ENCODE measurements around the gene CCDC191. TPM values are rescaled to one million over a fixed set of nuclear protein-coding genes. Genes with fewer than 3 reads are reported as not detected.

CCDC191 gene
- total RNA-seq, 1 experiment from 2014 or later: 1.5 TPM

- H3K4me3 ChIP-seq: peak within 1 kb of the TSS; percentile 54
- no peaks in the 10 kb centered on the region for H3K9me3 ChIP-seq
- peak; percentile 86 for DNase-seq
- H3K27me3 ChIP-seq: 0 out of 2 replicates have a peak, but pooled peaks cover 2% of the 10 kb centered on the region
- H3K36me3 ChIP-seq: no peaks in the 10 kb centered on the region
Observed at GRCh38 chr3:113947372-113948014, 108.8 kb downstream of the CCDC191 start, which contains the start of gene ZDHHC23. Gene ZDHHC23, plus strand, starts transcription at chr3:113948013. Its CDS starts 790 bp downstream, at chr3:113948803.

DNA sequence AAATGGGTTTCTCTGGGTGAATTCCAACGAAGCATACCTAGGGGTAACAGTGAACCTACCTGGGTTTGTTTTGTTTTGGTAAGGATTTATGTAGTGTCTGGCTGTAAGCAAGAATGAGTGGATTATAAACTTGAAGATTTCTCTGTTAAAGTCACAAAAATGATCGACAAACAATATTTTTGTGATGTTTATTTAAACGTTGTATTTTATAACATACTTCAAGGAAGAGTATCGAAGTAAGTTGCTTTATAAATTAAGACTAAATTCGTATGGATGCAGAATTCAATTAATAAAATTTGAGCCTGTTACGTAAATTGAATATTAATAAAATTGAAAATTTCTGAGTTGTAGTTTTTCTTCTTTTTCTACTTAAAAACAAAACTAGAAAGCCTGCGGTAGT lies 109.5 kb downstream of the CCDC191 start:
- H3K36me3 ChIP-seq: no peaks in the 10 kb centered on the region
- 0 out of 2 replicates have a peak, but pooled peaks cover 2% of the 10 kb centered on the region for H3K27me3 ChIP-seq
- peak overlapping the region; percentile 54 for H3K4me3 ChIP-seq
- H3K9me3 ChIP-seq: no peaks in the 10 kb centered on the region
- no peak for DNase-seq

DNA sequence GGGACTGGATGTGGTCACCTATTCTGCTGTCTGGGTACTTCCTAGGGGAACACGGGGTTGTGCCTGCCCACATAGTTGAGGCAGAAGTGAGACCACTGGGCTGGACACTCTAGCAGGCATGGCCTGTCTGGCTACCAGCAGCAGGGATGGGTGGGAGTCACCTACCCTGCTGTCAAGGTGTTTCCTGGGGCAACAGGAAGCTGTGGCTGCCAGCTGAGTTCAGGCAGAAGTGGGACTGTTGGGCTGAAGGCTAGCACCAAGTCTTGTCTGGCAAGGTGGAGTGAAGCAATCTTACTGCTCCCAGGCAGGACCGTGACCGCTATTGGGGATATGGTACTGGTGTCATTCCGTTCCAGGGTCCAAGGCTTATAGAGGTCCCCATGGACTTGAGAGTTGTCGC lies 128.8 kb downstream of the CCDC191 start:
- DNase-seq: no peak
- Histone ChIP-seq H3K36me3 (no peaks in the 10 kb centered on the region), H3K27me3 (0 out of 2 replicates have a peak, but pooled peaks cover 4% of the 10 kb centered on the region)

DNA sequence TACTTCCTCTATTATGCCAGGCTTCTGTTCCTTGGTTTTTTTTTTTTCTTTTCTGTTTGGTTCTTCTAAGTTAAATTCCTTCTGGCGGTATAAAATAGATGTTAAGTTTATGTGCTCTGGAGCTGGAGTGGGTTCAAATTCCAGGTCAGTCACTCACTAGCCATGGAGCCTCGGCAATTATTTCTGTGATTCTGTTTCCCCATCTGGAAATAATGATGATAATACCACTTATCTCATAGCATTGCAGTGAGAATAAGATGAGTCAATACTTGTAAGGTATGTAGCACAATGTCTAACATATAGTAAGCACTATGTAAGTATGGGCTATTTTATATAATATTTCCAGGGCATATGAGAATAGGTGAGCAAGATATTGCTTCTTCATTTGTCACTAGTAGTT lies 141.7 kb downstream of the CCDC191 start:
- no peak overlapping the region for H3K4me3 ChIP-seq
- 0 out of 2 replicates have a peak, but pooled peaks cover 3% of the 10 kb centered on the region for H3K27me3 ChIP-seq
- DNase-seq: peak; percentile 28
- no peaks in the 10 kb centered on the region for H3K9me3 ChIP-seq
- no peaks in the 10 kb centered on the region for H3K36me3 ChIP-seq

More for the DNA sequence above, 128.8 kb downstream of the CCDC191 start:
- Histone ChIP-seq H3K9me3 (peaks cover 12% of the 10 kb centered on the region), H3K4me3 (no peak overlapping the region)

Other genes starting within 250 kb of the CCDC191 start
- 1.8 and 2.5 TPM in 2 replicates for gene GRAMD1C, start 217.7 kb downstream of the CCDC191 start, total RNA-seq (2014; rRNA removed; shearing (Covaris generic); ENCODE audit: low replicate concordance)
- gene ZDHHC23, start 108.5 kb downstream of the CCDC191 start, total RNA-seq (2014; rRNA removed; shearing (Covaris generic); ENCODE audit: low replicate concordance): 5.8 and 8.5 TPM in 2 replicates
- gene QTRT2, start 211 bp upstream of the CCDC191 start, total RNA-seq (2014; rRNA removed; shearing (Covaris generic); ENCODE audit: low replicate concordance): 21.8 and 74.9 TPM in 2 replicates
- not detected in 2 replicates for gene DRD3, start 122.5 kb upstream of the CCDC191 start, total RNA-seq (2014; rRNA removed; shearing (Covaris generic); ENCODE audit: low replicate concordance)
- gene ZNF80, start 181.1 kb upstream of the CCDC191 start, total RNA-seq (2014; rRNA removed; shearing (Covaris generic); ENCODE audit: low replicate concordance): not detected in 2 replicates
- gene TIGIT, start 237.5 kb upstream of the CCDC191 start, total RNA-seq (2014; rRNA removed; shearing (Covaris generic); ENCODE audit: low replicate concordance): not detected in 2 replicates